HG03097 (cell line): ENCODE measurements around the gene IQSEC3.
"Not testable (repeated sequence)": the region's sequence is repeated elsewhere in the genome, so short reads cannot be mapped to it uniquely, and the experiment has no call there.

ENCODE experiments used
- ATAC-seq: cut with Tn5 transposase; IDR thresholded peaks from one replicate; pipeline ENCODE4 v1.9.1; 2021; ENCODE audit not compliant: unreplicated experiment, low FRiP score

IQSEC3 gene

GRCh38 chr12:52902-53734 lies 13.4 kb upstream of the IQSEC3 start:
- ATAC-seq = not testable (repeated sequence)

- no peak for ATAC-seq
Observed at GRCh38 chr12:53735-54730, 12.5 kb upstream of the IQSEC3 start.

GRCh38 chr12:54750-55535 lies 11.6 kb upstream of the IQSEC3 start:
- no peak for ATAC-seq

GRCh38 chr12:56683-57346 lies 9.8 kb upstream of the IQSEC3 start:
- ATAC-seq = no peak

GRCh38 chr12:57539-57938 lies 9.0 kb upstream of the IQSEC3 start:
- no peak for ATAC-seq

- no peak for ATAC-seq
Observed at GRCh38 chr12:58832-59231, 7.7 kb upstream of the IQSEC3 start.

- not testable (repeated sequence) for ATAC-seq
Observed at GRCh38 chr12:61845-62244, 4.7 kb upstream of the IQSEC3 start.

GRCh38 chr12:65491-66063 lies 990 bp upstream of the IQSEC3 start:
- ATAC-seq = not testable (repeated sequence)

- ATAC-seq = peak; percentile 88
Observed at GRCh38 chr12:66782-67504, 376 bp downstream of the IQSEC3 start.

- not testable (repeated sequence) for ATAC-seq
Observed at GRCh38 chr12:69677-70076, 3.1 kb downstream of the IQSEC3 start.

GRCh38 chr12:70541-70940 lies 4.0 kb downstream of the IQSEC3 start:
- not testable (repeated sequence) for ATAC-seq

GRCh38 chr12:72018-72417 lies 5.5 kb downstream of the IQSEC3 start:
- not testable (repeated sequence) for ATAC-seq

- not testable (repeated sequence) for ATAC-seq
Observed at GRCh38 chr12:74420-75190, 8.0 kb downstream of the IQSEC3 start.

GRCh38 chr12:75541-75940 lies 9.0 kb downstream of the IQSEC3 start:
- ATAC-seq = not testable (repeated sequence)

- ATAC-seq = not testable (repeated sequence)
Observed at GRCh38 chr12:76102-76501, 9.5 kb downstream of the IQSEC3 start.

GRCh38 chr12:76551-76950 lies 10.0 kb downstream of the IQSEC3 start:
- not testable (repeated sequence) for ATAC-seq

GRCh38 chr12:77101-77719 lies 10.6 kb downstream of the IQSEC3 start:
- ATAC-seq = not testable (repeated sequence)
